Daoy (cell line): ENCODE results near the gene BMP2. TPM values are rescaled to one million over a fixed set of nuclear protein-coding genes. Genes with fewer than 3 reads are reported as not detected.

Source experiments
- DNase-seq: peaks from one replicate; pipeline ENCODE4 v3.0.0-alpha.2; 2015; ENCODE audit warnings: low read depth
- total RNA-seq: library from RNA; depleted of rRNA; stranded (reverse); fragments of >200 nt; shearing (Covaris generic); gene quantifications from 2 replicates; pipeline ENCODE4 v1.2.3, GENCODE V29; 2014; rRNA removed

BMP2 gene
- 1.8 and 2.5 TPM in 2 replicates for total RNA-seq

DNA sequence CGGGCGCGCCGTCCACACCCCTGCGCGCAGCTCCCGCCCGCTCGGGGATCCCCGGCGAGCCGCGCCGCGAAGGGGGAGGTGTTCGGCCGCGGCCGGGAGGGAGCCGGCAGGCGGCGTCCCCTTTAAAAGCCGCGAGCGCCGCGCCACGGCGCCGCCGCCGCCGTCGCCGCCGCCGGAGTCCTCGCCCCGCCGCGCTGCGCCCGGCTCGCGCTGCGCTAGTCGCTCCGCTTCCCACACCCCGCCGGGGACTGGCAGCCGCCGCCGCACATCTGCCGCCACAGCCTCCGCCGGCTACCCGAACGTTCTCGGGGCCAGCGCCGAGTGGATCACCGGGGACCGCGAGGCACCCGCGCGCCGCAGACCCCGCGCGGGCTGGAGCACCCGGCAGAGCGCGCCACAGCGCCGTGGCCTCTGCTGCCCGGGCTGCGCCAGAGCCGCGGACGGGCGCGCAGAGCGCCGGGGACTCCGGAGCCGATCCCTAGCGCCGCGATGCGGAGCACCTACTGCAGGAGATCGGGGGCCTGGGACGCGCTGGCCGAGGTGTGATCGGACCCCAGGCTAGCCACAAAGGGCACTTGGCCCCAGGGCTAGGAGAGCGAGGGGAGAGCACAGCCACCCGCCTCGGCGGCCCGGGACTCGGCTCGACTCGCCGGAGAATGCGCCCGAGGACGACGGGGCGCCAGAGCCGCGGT, at the start of gene BMP2:
Gene BMP2, plus strand, starts transcription at position 151 of the 692 bp plus-strand sequence. CDS start 2,441 bp downstream, outside the sequence.
- DNase-seq = peak; percentile 58

- peak; percentile 48 for DNase-seq
Observed at GRCh38 chr20:6718662-6719368, 48.7 kb upstream of the BMP2 start.

GRCh38 chr20:6719369-6719721, 48.1 kb upstream of the BMP2 start:
- DNase-seq = no peak

DNA sequence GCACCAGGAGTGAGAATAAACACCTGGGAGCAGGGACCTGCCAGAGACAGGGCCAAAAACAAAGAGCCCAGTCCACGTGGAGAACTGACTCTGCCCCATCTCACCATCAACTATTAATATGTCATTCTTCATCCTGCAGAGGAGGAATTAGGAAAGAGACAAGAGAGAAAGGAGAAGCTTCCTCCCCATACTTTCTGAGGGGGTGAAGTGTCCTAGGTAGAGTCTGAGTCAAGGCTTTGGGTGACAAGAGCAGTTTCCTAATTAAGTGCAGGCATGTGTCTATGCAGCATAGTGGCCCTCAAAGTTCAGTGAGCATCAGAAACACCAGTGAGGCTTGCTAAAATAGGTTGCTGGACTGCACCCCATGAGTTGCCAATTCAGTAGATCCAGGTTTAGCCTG, 40.7 kb upstream of the BMP2 start:
- no peak for DNase-seq

GRCh38 chr20:6730672-6731328, 36.7 kb upstream of the BMP2 start:
- no peak for DNase-seq

DNA sequence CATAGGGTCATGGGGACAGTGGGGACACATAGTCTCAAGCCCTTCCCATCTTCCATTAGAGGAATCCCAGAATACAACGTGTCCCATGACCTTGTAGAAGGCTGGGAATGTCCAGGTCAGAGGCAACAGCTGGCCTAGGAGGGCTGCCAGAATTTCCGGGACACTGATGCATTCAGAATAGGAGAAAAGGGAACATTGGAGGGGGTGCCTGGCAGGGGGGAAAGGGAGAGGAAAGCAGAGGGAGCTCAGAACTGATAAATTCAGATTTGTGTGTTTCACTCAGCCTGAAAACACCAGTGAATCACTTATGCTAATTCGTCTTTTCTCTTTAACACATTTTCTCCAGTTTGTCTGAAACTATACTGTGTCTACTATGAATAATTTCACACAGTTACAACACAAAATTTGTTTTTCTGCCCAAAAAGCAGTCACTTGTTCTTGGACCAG, 35.5 kb upstream of the BMP2 start:
- no peak for DNase-seq

DNA sequence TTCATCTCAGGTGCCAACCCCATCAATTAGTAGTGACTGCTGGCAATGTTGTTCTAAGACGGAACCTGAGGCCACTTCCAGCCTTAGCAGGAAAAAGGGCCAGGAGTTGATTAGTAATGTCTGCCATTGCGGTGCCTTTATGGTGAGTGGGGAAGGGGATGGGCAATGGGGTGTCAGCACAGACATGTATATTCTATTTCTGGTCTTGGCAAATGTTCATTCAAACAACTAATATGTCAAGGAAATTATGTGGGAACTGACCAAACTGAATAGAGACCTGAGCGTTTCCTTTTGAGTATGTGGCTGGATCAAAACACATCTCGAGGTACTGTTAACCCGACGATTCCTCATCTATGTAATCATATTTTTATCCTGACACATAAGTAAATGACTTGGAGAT, 34.6 kb upstream of the BMP2 start:
- no peak for DNase-seq

DNA sequence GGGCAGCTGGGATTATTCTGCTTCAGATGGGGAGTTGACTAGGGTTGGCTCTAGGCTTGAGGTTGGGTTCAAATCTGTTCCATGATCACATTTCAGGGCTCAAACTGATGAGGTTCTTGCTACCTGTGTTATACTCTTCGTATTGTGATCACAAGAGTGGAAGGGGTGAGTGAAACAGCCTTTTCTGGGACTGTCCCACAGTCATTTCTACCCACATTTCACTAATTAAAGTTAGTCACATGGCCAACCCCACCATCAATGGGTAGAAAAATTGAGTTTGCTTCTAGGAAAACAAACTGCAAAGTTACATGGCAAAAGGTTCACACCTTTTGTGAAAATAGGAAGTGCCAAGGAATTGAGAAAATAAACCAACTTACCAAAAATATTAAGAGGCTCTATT, 33.5 kb upstream of the BMP2 start:
- DNase-seq = no peak

GRCh38 chr20:6735942-6736845, 31.3 kb upstream of the BMP2 start:
- DNase-seq = no peak

DNA sequence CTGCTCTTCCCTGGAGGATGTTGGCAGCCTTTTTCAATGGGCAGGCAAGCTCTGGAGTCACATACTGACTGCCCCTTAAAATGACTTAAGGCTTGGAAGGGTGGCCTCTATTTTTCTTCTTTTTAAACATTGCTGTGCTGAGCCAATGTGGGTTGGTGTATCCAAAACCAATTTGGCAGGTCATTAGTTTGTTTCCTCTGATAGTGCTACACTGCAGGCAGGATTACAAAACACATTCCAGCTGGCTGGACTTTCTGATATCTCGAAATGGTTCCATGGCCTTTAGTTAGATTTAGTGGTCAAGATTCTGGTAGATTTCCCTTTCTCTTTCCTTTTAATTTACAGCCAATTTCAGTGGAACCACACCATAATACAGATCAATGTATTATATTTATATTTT, 28.1 kb upstream of the BMP2 start:
- no peak for DNase-seq

- no peak for DNase-seq
Observed at GRCh38 chr20:6740096-6740495, 27.4 kb upstream of the BMP2 start.

DNA sequence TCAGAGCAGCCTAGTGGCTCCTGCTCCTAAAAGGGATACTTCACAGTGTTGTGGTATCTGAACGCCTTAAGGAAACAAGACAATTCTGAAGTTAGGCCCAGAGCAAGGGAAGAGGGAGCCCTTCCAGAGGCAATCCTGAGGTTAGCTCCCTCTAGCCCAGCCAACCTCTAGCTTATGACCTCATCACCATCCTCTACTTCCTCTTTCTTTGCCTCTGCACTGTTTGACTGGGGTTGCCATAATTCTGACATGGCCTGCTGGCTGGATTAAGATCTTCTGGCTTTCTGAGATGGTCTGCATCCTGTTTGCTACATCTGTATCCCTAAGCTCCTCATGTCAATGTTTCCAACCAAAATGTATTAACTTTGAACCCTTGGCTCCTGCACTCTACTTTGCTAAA, 23.3 kb upstream of the BMP2 start:
- DNase-seq = no peak

DNA sequence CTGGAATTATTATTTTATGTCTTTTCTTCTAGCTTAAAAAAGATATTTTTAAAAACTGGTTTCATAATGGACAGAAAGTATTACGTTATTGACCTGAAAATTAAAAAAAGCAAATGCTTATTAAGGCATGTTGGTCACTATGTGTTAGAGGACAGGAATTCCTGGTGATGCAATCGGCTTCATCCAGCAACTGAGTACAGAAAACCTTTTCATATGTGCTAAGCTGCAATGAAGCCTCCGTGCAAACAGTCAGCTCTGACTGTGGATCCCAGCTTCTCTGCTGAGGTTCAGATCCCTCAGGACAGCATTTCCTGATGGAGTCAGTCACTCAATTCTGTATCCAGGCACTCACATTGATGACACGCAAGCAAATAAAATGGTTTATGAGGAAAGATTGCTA, 22.7 kb upstream of the BMP2 start:
- DNase-seq = no peak

DNA sequence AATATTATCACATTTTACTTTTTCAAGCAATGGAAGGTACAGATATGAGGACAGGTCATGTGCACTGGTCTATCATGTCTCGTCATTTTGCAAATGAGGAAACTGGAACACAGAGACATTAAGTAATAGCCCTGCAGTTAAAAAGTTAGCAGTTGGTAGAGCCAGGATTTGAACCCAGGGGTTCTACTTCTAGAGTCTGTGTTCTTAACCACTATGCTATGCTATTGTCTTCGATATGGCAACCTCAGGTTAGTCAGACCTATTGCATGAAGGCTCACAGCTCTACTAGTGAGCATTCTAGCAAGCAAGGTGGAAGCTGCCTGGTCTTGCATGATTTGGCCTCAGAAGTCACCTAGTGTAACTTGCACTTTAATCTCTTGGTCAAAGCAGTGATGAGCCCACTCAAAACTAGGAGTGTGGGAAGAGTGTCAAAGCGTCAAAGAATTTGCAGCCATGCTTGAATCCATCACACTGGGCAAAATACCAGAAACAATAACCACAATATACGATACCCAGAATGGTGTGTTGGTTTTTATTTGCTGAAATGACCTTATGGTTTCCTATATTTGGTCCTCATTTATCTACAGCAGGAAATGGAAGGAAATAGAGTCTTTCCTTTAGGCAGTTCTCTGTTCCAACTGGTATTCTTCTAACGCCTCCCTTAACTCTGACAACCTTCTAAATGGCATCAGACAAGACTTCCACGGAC, 20.4 kb upstream of the BMP2 start:
- DNase-seq = peak; percentile 15

GRCh38 chr20:6750438-6750837, 17.0 kb upstream of the BMP2 start:
- DNase-seq = no peak

- DNase-seq = no peak
Observed at GRCh38 chr20:6756693-6757595, 10.5 kb upstream of the BMP2 start.

GRCh38 chr20:6764619-6765018, 2.9 kb upstream of the BMP2 start:
- no peak for DNase-seq

- DNase-seq = peak; percentile 38
Observed at GRCh38 chr20:6765469-6766058, 1.9 kb upstream of the BMP2 start.

GRCh38 chr20:6766433-6766832, 1.1 kb upstream of the BMP2 start:
- no peak for DNase-seq

DNA sequence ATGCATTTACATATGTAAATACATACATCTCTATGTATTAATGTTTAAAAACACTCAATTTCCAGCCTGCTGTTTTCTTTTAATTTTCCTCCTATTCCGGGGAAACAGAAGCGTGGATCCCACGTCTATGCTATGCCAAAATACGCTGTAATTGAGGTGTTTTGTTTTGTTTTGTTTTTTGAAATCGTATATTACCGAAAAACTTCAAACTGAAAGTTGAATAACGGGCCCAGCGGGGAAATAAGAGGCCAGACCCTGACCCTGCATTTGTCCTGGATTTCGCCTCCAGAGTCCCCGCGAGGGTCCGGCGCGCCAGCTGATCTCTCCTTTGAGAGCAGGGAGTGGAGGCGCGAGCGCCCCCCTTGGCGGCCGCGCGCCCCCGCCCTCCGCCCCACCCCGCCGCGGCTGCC, 355 bp upstream of the BMP2 start:
- no peak for DNase-seq
